Common myeloid progenitor, CD34-positive (primary cell): ENCODE data around the gene TMEM201.

Source experiments
- CTCF ChIA-PET: fragments of 350-600 bp; sonication (Branson Sonifier 250); formaldehyde crosslinking; loops from one replicate; lab custom pipeline; 2021; ENCODE audit warnings: antibody characterized with exemption; lab: Charles Lee
- POLR2A ChIA-PET: fragments of 350-600 bp; sonication (Branson Sonifier 250); formaldehyde crosslinking; loops from one replicate; lab custom pipeline; 2021; ENCODE audit warnings: antibody characterized with exemption; lab: Charles Lee
- DNase-seq, 3 donors: peaks; one replicate each; pipeline versions ENCODE4 v3.0.0 to v3.0.0-alpha.2; 2013
- H3K27ac ChIP-seq, 2 experiments: 1 replicate in 1 of 2; 2 replicates in 1 of 2; pipeline ENCODE4 v1.7.0; 2013; ENCODE audit warnings: inconsistent platforms in 2 of 2, low read length in 2 of 2, mild to moderate bottlenecking in 2 of 2, low read depth in 1 of 2, moderate library complexity in 1 of 2; ENCODE audit not compliant: severe bottlenecking in 2 of 2, insufficient read depth in 1 of 2, poor library complexity in 1 of 2
- H3K27me3 ChIP-seq, 5 experiments: replicated peaks in 2 of 5; 1 replicate in 3 of 5; 2 replicates in 2 of 5; pipeline versions ENCODE4 v1.6.1 to v1.7.0; 2013; ENCODE audit warnings: low read length in 4 of 5, mild to moderate bottlenecking in 2 of 5, moderate library complexity in 2 of 5, inconsistent platforms in 1 of 5; ENCODE audit not compliant: insufficient read depth in 5 of 5, control insufficient read depth in 4 of 5
- H3K36me3 ChIP-seq, 4 experiments: 1 replicate in 2 of 4; 2 replicates in 2 of 4; pipeline versions ENCODE4 v1.6.1 to v1.7.0; 2013; ENCODE audit warnings: low read length in 3 of 4, control low read depth in 1 of 4, mild to moderate bottlenecking in 1 of 4; ENCODE audit not compliant: control insufficient read depth in 4 of 4, insufficient read depth in 4 of 4
- H3K4me1 ChIP-seq, 4 experiments: 1 replicate in 3 of 4; 2 replicates in 1 of 4; pipeline versions ENCODE4 v1.6.1 to v1.7.1; 2013; ENCODE audit warnings: low read length in 3 of 4, mild to moderate bottlenecking in 3 of 4, control low read depth in 1 of 4, inconsistent platforms in 1 of 4, moderate library complexity in 1 of 4; ENCODE audit not compliant: control insufficient read depth in 4 of 4, insufficient read depth in 4 of 4; ENCODE audit errors: control extremely low read depth in 1 of 4
- H3K4me3 ChIP-seq, 7 experiments: 1 replicate in 4 of 7; 2 replicates in 3 of 7; pipeline versions ENCODE4 v1.5.1 to v1.7.0; 2013; ENCODE audit warnings: mild to moderate bottlenecking in 7 of 7, low read length in 6 of 7, moderate library complexity in 6 of 7, inconsistent platforms in 2 of 7, low read depth in 2 of 7, control low read depth in 1 of 7; ENCODE audit not compliant: insufficient read depth in 4 of 7, control insufficient read depth in 1 of 7; ENCODE audit errors: extremely low read depth in 1 of 7
- H3K9me3 ChIP-seq, 5 experiments: 1 replicate in 4 of 5; 2 replicates in 1 of 5; pipeline versions ENCODE4 v1.6.1 to v1.7.1; 2013; ENCODE audit warnings: low read length in 4 of 5, mild to moderate bottlenecking in 2 of 5, inconsistent platforms in 1 of 5, low read depth in 1 of 5, moderate library complexity in 1 of 5; ENCODE audit not compliant: control insufficient read depth in 4 of 5, insufficient read depth in 2 of 5; ENCODE audit errors: control extremely low read depth in 1 of 5
- WGBS: methylation state at CpG from one replicate; pipeline ENCODE4 v1.1.5; 2013; ENCODE audit not compliant: insufficient coverage; 5-methylcytosine and 5-hydroxymethylcytosine counted together

TMEM201 gene

DNA sequence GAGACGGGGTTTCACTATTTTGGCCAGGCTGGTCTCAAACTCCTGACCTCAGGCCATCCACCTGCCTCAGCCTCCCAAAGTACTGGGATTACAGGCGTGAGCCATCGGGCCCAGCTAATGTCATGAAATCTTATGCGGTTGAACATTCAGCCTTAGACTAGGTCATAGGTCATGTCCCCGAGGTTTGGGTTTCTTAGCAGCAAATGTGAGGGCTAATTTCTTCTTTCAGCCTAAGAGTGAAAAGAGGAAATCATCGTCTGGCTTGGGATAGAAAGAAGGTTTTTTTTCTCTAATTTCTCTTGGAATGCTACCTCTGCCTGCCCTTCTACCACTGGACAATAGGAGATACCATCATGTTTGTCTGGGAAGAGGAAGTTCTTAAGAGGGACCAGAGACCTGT lies 44.8 kb downstream of the TMEM201 start:
- no peak overlapping the region for H3K4me3 ChIP-seq
- DNase-seq = no peak
- ChIA-PET POLR2A (no interaction called here), CTCF (no interaction called here)
- peaks cover 0 to 26% (median 15%) of the 10 kb centered on the region in 4 experiments for H3K36me3 ChIP-seq
- peaks cover 1 to 38% (median 31%) of the 10 kb centered on the region in 4 experiments for H3K4me1 ChIP-seq
- no peak overlapping the region for H3K27ac ChIP-seq
- H3K9me3 ChIP-seq = peaks cover 0 to 2% (median 0%) of the 10 kb centered on the region in 5 experiments
- H3K27me3 ChIP-seq = no peaks in the 10 kb centered on the region
- WGBS = 89% methylated on average over 3 of the region's 6 CpGs

GRCh38 chr1:9634582-9634981 lies 45.9 kb downstream of the TMEM201 start:
- peaks cover 0 to 28% (median 15%) of the 10 kb centered on the region in 4 experiments for H3K36me3 ChIP-seq
- peaks cover 0 to 2% (median 0%) of the 10 kb centered on the region in 5 experiments for H3K9me3 ChIP-seq
- DNase-seq = no peak
- WGBS = 100% methylated on average over 1 of the region's 2 CpGs
- no peak overlapping the region for H3K27ac ChIP-seq
- H3K4me3 ChIP-seq = no peak overlapping the region
- ChIA-PET POLR2A (interaction anchor here (0.8 kb wide), 1 partner anchor 16 kb away, joined by 6 read pairs; no protein-coding TSS in a partner anchor), CTCF (interaction anchor here (1.2 to 2.3 kb wide), 2 partner anchors 10 to 19 kb away, joined by 4 to 9 read pairs; no protein-coding TSS in a partner anchor)
- H3K4me1 ChIP-seq = peaks cover 5 to 36% (median 25%) of the 10 kb centered on the region in 4 experiments
- no peaks in the 10 kb centered on the region for H3K27me3 ChIP-seq

GRCh38 chr1:9639227-9639626 lies 50.5 kb downstream of the TMEM201 start:
- 42% methylated on average over 2 of the region's 6 CpGs for WGBS
- CTCF ChIA-PET = interaction anchor here (1.3 to 7.4 kb wide), 3 partner anchors 9 to 42 kb away, joined by 3 to 48 read pairs (median 4); no protein-coding TSS in a partner anchor
- POLR2A ChIA-PET = no interaction called here
- Histone ChIP-seq H3K27ac (no peak overlapping the region), H3K36me3 (peaks cover 6 to 40% (median 22%) of the 10 kb centered on the region in 4 experiments), H3K4me3 (peak overlapping the region in 1 of 7 experiments; percentile 35), H3K27me3 (no peaks in the 10 kb centered on the region), H3K9me3 (peaks cover 0 to 2% (median 0%) of the 10 kb centered on the region in 5 experiments), H3K4me1 (peaks cover 5 to 33% (median 16%) of the 10 kb centered on the region in 4 experiments)
- DNase-seq = no peak

DNA sequence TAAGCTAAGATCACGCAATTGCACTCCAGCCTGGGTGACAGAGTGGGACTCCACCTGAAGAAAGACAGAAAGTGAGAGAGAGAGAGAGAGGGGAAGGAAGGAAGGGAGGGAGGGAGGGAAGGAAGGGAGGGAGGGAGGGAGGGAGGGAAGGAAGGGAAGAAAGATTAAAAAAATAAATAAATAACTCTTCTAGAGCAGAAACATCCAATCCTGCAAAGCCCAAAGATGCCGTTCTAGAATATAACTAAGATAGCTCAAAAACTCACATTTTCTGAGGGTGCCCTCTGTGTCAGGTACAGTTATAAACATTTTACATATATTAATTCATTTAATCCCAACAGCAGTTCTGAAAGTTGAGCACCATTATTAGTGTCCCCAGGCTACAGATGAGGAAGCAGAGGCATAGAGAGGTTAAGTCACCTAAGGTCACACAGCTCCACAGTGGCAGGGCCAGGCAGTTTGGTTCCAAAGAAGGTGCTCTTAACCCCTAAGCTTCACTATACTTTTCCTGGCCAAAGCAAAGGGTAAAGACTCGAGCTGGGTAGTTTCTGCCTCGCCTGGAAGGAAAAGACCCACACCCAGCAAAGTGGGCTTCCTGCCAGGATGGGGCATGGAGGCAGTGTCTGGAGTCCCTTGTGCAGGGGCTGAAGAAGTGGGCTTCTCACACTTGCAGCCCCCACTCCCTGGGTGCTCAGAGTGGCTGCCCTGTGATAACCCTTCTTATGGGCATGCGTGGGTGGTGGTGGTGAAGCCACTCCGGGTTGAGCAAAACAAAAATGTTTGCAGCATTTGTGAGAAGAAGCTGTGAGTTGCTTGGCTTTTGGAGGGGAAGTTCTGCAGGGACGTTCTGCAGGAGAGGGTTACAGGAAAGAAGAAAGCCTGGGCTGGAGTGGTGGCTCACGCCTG lies 54.9 kb downstream of the TMEM201 start:
- Histone ChIP-seq H3K9me3 (no peaks in the 10 kb centered on the region), H3K4me3 (peak overlapping the region in 3 of 7 experiments; percentile 13 to 33 (median 32)), H3K36me3 (peaks cover 9 to 17% (median 12%) of the 10 kb centered on the region in 4 experiments), H3K4me1 (peaks cover 10 to 48% (median 23%) of the 10 kb centered on the region in 4 experiments), H3K27ac (no peak overlapping the region), H3K27me3 (no peaks in the 10 kb centered on the region)
- WGBS = 33% methylated on average over 7 of the region's 8 CpGs
- POLR2A ChIA-PET = interaction anchor here (0.9 to 1.2 kb wide), 2 partner anchors 8 to 14 kb away, joined by 3 read pairs; partner anchors contain the start of gene PIK3CD
- CTCF ChIA-PET = interaction anchor here (1.0 to 7.4 kb wide), 8 partner anchors 8 to 222 kb away, joined by 3 to 48 read pairs (median 4); no protein-coding TSS in a partner anchor
- peak in 1 of 3 donors; percentile 31 for DNase-seq

DNA sequence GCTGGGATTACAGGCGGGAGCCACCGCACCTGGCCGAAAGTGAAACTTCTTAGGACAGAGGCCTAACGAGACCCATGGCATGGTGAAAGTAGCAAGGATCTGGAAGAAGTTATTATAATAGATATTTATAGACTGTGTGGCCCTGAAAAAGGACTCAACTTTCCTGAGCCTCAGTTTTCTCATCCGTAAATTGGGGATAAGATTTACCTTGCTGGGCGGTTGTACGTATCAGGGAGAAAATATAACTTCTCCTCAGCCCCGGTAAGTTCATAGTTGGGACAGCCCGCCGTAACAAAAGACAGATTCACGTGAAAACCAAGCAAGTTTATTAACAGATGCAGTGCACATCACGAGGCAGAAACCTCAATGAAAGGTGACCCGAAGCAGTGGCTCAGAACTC lies 57.3 kb downstream of the TMEM201 start:
- Histone ChIP-seq H3K36me3 (peaks cover 7 to 9% (median 8%) of the 10 kb centered on the region in 4 experiments), H3K4me1 (peaks cover 5 to 37% (median 26%) of the 10 kb centered on the region in 4 experiments), H3K27me3 (no peaks in the 10 kb centered on the region), H3K9me3 (no peaks in the 10 kb centered on the region), H3K27ac (no peak overlapping the region), H3K4me3 (no peak overlapping the region)
- 98% methylated on average over 11 of the region's 13 CpGs for WGBS
- ChIA-PET POLR2A (no interaction called here), CTCF (interaction anchor here (1.1 to 7.4 kb wide), 3 partner anchors 16 to 19 kb away, joined by 6 to 48 read pairs (median 6); no protein-coding TSS in a partner anchor)
- no peak for DNase-seq

DNA sequence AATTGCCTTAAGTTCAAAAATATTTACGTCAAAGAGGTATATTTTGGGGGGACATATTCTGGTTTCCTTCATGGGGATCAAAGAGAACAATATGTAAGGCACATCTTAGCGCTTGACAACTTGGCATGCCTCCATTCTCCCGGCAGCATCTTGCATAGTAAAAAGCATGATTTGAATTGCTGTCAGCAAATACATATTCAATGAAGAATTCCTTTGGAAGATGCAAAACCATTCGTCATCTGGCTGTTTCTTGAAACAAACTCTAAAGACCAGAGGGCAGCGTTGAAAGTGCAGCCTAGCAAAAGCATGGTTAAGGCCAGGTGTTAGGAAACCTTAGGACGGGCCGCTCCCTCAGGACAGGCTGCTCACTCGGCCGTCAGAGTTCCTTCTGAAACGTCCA lies 59.5 kb downstream of the TMEM201 start:
- WGBS = 88% methylated on average over 10 of the region's 10 CpGs
- H3K36me3 ChIP-seq = peaks cover 0 to 4% (median 2%) of the 10 kb centered on the region in 4 experiments
- POLR2A ChIA-PET = no interaction called here
- CTCF ChIA-PET = interaction anchor here (1.2 to 2.1 kb wide), 2 partner anchors 17 to 21 kb away, joined by 4 to 6 read pairs; no protein-coding TSS in a partner anchor
- H3K27ac ChIP-seq = no peak overlapping the region
- no peaks in the 10 kb centered on the region for H3K9me3 ChIP-seq
- no peak for DNase-seq
- H3K4me3 ChIP-seq = no peak overlapping the region
- no peaks in the 10 kb centered on the region for H3K27me3 ChIP-seq
- peaks cover 5 to 53% (median 36%) of the 10 kb centered on the region in 4 experiments for H3K4me1 ChIP-seq
